ENCODE results near the gene GTF3C4.

The GTF3C4 gene, protein sequence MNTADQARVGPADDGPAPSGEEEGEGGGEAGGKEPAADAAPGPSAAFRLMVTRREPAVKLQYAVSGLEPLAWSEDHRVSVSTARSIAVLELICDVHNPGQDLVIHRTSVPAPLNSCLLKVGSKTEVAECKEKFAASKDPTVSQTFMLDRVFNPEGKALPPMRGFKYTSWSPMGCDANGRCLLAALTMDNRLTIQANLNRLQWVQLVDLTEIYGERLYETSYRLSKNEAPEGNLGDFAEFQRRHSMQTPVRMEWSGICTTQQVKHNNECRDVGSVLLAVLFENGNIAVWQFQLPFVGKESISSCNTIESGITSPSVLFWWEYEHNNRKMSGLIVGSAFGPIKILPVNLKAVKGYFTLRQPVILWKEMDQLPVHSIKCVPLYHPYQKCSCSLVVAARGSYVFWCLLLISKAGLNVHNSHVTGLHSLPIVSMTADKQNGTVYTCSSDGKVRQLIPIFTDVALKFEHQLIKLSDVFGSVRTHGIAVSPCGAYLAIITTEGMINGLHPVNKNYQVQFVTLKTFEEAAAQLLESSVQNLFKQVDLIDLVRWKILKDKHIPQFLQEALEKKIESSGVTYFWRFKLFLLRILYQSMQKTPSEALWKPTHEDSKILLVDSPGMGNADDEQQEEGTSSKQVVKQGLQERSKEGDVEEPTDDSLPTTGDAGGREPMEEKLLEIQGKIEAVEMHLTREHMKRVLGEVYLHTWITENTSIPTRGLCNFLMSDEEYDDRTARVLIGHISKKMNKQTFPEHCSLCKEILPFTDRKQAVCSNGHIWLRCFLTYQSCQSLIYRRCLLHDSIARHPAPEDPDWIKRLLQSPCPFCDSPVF

DNA sequence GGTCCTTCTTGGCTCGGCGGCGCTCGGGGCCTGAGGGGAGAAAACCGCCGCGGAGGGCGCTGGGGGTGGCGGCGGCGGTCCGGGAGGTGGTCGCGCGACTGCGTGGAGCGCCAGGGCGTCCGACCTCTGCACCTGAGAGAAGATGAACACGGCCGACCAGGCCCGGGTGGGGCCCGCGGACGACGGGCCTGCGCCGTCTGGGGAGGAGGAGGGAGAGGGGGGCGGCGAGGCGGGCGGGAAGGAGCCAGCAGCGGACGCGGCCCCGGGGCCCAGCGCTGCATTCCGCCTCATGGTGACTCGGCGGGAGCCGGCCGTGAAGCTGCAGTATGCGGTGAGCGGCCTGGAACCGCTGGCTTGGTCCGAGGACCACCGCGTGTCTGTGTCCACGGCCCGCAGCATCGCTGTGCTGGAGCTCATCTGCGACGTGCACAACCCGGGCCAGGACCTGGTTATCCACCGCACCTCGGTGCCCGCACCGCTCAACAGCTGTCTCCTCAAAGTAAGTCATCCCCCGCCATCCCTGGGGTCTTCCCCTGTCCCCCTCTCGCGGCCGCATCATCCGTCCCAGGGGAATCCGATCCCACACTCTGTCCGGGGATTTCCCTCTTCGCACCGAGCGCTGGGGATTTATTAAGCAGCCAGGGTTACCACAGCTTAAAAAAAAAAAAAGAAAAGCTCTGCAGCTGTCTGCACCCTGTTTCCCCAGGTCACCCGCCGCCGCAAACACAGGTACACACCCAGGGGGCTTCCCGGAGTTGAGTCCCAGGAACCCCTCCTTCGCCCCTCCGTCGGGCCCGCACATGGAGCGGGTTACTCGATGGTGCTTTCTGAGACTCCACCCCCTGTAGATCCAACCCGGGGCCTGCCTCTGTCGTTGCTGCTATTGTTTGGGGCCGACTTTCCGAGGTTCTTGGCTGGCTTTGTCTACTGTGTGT lies at the start of gene GTF3C4:
TSS of gene GTF3C4 (plus strand) at position 8 of the 935 bp plus-strand sequence. CDS start at position 143, 135 bp downstream.
- DNase-seq (ENCODE audit: low read depth, low spot score): no peak
- Histone ChIP-seq H3K4me3 (peak within 1 kb of the TSS; percentile 90), H3K36me3 (ENCODE audit: insufficient read depth, low read length) (peaks cover 24% of the 10 kb centered on the region), H3K9me3 (ENCODE audit: low read depth, low read length) (no peaks in the 10 kb centered on the region), H3K27ac (peak within 1 kb of the TSS; percentile 91), H3K9ac (ENCODE audit: insufficient read length) (peak within 1 kb of the TSS; percentile 78)
- TF ChIP-seq FOXP2 (optimal IDR thresholded peaks at IDR 0.05; ENCODE audit: control extremely low read depth, extremely low read length, insufficient read depth) (no peak), POLR2AphosphoS5 (IDR thresholded peaks at IDR 0.05; ENCODE audit: borderline replicate concordance, low read depth, low read length) (peak; percentile 56; the same call in 1 of the 2 replicates), EZH2 (IDR thresholded peaks at IDR 0.05) (no peak)

DNA sequence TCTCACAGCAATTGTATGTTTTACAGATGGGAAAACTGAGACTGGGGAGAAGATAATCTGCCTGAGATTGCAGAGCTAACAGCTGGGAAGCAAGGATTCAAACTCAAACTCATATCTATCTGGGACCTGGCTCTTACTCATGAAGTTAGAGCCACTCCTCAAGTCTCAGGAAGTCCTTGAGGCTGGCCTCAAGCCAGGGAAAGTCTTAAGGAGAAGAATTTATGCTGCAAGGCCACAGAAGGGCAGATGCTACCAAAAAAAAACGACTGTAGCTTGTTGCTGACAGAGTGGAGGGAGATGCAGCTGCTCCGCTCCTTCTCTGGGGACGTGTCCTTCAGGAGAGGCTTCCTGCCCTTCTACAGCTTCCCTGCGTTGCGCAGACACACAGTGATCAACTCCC lies 48.1 kb upstream of the GTF3C4 start:
- Histone ChIP-seq H3K36me3 (ENCODE audit: insufficient read depth, low read length) (peaks cover 51% of the 10 kb centered on the region), H3K27ac (no peak overlapping the region), H3K9ac (ENCODE audit: insufficient read length) (no peak overlapping the region), H3K9me3 (ENCODE audit: low read depth, low read length) (no peaks in the 10 kb centered on the region), H3K4me3 (no peak overlapping the region)
- DNase-seq (ENCODE audit: low read depth, low spot score): no peak
- TF ChIP-seq FOXP2 (optimal IDR thresholded peaks at IDR 0.05; ENCODE audit: control extremely low read depth, extremely low read length, insufficient read depth): no peak
- no peak for TF ChIP-seq POLR2AphosphoS5 (IDR thresholded peaks at IDR 0.05; ENCODE audit: borderline replicate concordance, low read depth, low read length)
- TF ChIP-seq EZH2 (IDR thresholded peaks at IDR 0.05): no peak

DNA sequence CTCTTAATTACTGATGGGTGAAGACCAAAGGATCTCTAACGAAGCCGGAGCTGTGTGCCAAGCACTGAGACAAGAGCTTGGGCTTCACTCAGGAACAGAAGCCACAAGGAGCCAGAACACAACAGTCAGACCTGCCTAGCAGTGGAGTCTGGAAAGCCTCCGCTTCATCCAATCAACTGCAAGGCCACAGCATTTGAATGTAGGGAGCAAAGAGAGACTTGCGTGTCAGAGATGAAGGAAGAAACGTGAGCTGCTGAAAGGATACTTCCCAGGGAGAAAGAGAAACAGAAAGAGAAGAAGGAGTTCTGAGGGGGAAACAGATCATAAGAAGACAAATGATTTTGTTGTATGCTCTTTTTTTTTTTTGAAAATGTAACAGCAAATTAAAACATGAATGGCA lies 44.0 kb upstream of the GTF3C4 start:
- TF ChIP-seq EZH2 (IDR thresholded peaks at IDR 0.05) (no peak), POLR2AphosphoS5 (IDR thresholded peaks at IDR 0.05; ENCODE audit: borderline replicate concordance, low read depth, low read length) (no peak), FOXP2 (optimal IDR thresholded peaks at IDR 0.05; ENCODE audit: control extremely low read depth, extremely low read length, insufficient read depth) (no peak)
- no peak overlapping the region for H3K27ac ChIP-seq
- H3K4me3 ChIP-seq: no peak overlapping the region
- DNase-seq (ENCODE audit: low read depth, low spot score): no peak
- peaks cover 61% of the 10 kb centered on the region for H3K36me3 ChIP-seq (ENCODE audit: insufficient read depth, low read length)
- no peak overlapping the region for H3K9ac ChIP-seq (ENCODE audit: insufficient read length)
- no peaks in the 10 kb centered on the region for H3K9me3 ChIP-seq (ENCODE audit: low read depth, low read length)

DNA sequence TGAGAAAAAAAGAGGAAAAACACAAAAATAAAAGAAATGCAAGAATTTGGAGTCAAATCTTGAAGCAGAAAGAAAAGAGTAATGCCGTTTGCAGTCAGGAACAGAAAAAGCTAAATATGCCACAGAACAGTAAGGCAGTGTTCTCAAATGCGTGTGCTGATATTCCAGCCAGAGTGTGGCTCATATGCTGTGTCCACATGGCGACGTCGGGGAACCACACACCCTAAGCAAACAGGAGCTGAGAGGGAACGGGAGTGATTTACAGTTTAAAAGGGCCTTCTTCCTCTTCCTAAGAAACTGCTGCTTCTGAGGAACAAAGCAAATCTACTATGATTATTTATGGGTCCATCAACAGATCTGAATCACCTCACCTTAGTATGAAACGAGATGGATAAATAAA lies 43.2 kb upstream of the GTF3C4 start:
- H3K36me3 ChIP-seq (ENCODE audit: insufficient read depth, low read length): peaks cover 62% of the 10 kb centered on the region

DNA sequence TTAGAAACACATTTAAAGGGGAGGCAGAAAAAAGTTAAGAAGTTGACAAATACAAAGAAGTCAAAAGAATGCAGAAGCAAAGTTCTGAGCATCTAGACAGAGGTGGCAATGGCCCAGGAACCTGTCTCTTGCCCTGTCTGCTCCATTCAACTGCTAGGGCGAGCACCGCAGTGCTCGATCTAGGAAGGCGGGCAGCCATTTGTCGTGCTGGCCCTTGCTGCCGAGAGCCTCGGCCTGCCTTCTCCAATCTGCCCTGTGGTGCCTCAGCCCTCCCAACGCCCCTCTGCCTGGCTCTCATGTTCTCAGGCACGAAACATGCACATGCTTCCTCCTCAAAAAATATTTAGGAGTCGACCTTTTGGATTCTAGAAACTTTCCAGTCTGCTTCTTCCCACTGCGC lies 42.7 kb upstream of the GTF3C4 start:
- H3K36me3 ChIP-seq (ENCODE audit: insufficient read depth, low read length): peaks cover 62% of the 10 kb centered on the region
- DNase-seq (ENCODE audit: low read depth, low spot score): no peak
- H3K27ac ChIP-seq: no peak overlapping the region
- H3K9me3 ChIP-seq (ENCODE audit: low read depth, low read length): no peaks in the 10 kb centered on the region
- TF ChIP-seq FOXP2 (optimal IDR thresholded peaks at IDR 0.05; ENCODE audit: control extremely low read depth, extremely low read length, insufficient read depth) (no peak), POLR2AphosphoS5 (IDR thresholded peaks at IDR 0.05; ENCODE audit: borderline replicate concordance, low read depth, low read length) (no peak), EZH2 (IDR thresholded peaks at IDR 0.05) (no peak)
- no peak overlapping the region for H3K4me3 ChIP-seq
- H3K9ac ChIP-seq (ENCODE audit: insufficient read length): no peak overlapping the region

More for the DNA sequence above, 43.2 kb upstream of the GTF3C4 start:
- Histone ChIP-seq H3K9me3 (ENCODE audit: low read depth, low read length) (no peaks in the 10 kb centered on the region), H3K4me3 (no peak overlapping the region), H3K9ac (ENCODE audit: insufficient read length) (no peak overlapping the region), H3K27ac (no peak overlapping the region)
- no peak for DNase-seq (ENCODE audit: low read depth, low spot score)
- TF ChIP-seq POLR2AphosphoS5 (IDR thresholded peaks at IDR 0.05; ENCODE audit: borderline replicate concordance, low read depth, low read length) (no peak), FOXP2 (optimal IDR thresholded peaks at IDR 0.05; ENCODE audit: control extremely low read depth, extremely low read length, insufficient read depth) (no peak), EZH2 (IDR thresholded peaks at IDR 0.05) (no peak)

DNA sequence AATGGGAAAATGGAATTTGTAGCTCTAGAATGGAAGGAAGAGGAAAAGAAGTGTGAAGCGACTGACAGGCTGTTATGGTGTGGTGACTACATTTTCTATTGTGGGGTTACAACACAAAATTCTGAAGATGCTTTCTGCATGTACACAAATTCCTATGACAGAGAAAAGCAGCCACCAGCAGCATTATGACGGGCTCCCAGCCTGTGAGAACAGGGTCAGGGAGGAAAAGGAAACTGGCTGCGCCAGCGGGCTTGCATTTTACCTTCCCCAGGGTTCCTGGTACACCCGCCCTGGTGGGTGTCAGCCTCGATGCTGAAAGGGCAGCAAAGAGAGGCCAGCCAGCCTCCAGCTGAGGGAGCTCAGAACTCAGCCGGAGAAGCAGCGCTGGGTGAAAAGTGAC lies 41.5 kb upstream of the GTF3C4 start:
- Histone ChIP-seq H3K9ac (ENCODE audit: insufficient read length) (no peak overlapping the region), H3K9me3 (ENCODE audit: low read depth, low read length) (no peaks in the 10 kb centered on the region), H3K36me3 (ENCODE audit: insufficient read depth, low read length) (peaks cover 71% of the 10 kb centered on the region), H3K27ac (no peak overlapping the region), H3K4me3 (no peak overlapping the region)
- DNase-seq (ENCODE audit: low read depth, low spot score): no peak
- TF ChIP-seq FOXP2 (optimal IDR thresholded peaks at IDR 0.05; ENCODE audit: control extremely low read depth, extremely low read length, insufficient read depth) (no peak), POLR2AphosphoS5 (IDR thresholded peaks at IDR 0.05; ENCODE audit: borderline replicate concordance, low read depth, low read length) (no peak), EZH2 (IDR thresholded peaks at IDR 0.05) (no peak)

DNA sequence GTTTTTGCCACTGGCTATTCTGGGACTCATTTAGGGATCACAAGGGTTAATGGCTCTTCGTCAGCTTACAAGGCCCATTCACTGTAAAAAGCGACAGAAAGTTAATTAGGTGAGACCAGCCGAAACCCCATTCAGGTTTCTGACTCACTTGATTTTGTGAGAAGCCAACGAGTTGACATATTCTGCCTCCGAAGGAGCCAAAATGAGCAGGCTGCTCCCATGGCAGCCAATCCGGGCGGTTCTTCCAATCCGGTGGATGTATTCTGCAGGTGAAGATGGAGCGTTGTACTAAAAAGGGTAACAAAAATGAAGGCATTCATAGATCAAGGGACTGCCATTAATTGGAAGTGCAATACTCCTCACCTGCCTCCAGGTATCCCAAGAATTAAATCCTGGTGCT lies 40.1 kb upstream of the GTF3C4 start:
- no peak for DNase-seq (ENCODE audit: low read depth, low spot score)
- no peak for TF ChIP-seq FOXP2 (optimal IDR thresholded peaks at IDR 0.05; ENCODE audit: control extremely low read depth, extremely low read length, insufficient read depth)
- no peak for TF ChIP-seq EZH2 (IDR thresholded peaks at IDR 0.05)
- TF ChIP-seq POLR2AphosphoS5 (IDR thresholded peaks at IDR 0.05; ENCODE audit: borderline replicate concordance, low read depth, low read length): no peak
- no peak overlapping the region for H3K9ac ChIP-seq (ENCODE audit: insufficient read length)
- H3K4me3 ChIP-seq: no peak overlapping the region
- no peaks in the 10 kb centered on the region for H3K9me3 ChIP-seq (ENCODE audit: low read depth, low read length)
- H3K27ac ChIP-seq: no peak overlapping the region
- peaks cover 62% of the 10 kb centered on the region for H3K36me3 ChIP-seq (ENCODE audit: insufficient read depth, low read length)

Measured in SK-N-MC (cell line).